GM19372 (cell line): ENCODE results near the gene LANCL3.
A peak's percentile ranks its signal among the peaks of the same experiment; 100 is the strongest.

ENCODE experiments used
- ATAC-seq: cut with Tn5 transposase; IDR thresholded peaks from one replicate; pipeline ENCODE4 v1.9.1; 2021; ENCODE audit warnings: mild to moderate bottlenecking, low read depth, moderate library complexity; ENCODE audit not compliant: unreplicated experiment

The LANCL3 gene

DNA sequence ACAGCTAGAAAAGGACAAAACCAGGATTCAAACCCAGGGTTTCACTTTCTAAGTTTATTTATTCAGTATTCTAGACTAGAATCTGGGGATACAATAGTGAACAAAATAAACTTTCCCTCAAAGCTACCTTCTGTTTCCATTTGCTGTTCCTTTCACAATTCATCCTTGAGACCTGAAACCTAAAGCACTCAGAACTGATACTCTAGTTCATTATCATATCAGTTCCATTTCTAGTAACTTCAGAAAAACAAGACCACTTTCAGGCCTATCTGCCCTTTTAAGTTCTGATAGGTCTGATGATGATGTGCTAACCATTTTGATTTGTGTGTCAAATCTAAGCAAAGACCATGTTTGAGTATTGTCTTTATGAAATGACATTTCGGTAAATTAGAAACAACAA is 106.3 kb downstream of the LANCL3 start:
- no peak for ATAC-seq

DNA sequence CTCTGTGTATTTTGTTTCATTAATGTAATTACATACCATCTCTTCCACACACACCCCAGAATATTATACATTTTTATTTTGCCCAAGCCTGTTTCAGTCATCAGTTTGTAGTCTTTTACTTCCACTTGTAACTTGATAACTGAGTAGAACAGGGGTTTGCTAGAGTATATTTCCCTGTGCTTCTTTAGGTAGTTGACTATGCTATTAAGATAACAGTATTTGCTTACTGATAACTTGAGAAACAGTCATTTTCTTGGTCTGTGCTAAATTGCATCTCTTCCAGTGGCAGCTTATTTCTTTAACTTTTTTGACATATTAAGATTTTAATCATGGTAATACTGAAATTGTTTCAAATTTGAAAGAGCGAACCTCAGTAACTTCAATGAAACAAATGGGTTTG is 107.1 kb downstream of the LANCL3 start:
- ATAC-seq = no peak

DNA sequence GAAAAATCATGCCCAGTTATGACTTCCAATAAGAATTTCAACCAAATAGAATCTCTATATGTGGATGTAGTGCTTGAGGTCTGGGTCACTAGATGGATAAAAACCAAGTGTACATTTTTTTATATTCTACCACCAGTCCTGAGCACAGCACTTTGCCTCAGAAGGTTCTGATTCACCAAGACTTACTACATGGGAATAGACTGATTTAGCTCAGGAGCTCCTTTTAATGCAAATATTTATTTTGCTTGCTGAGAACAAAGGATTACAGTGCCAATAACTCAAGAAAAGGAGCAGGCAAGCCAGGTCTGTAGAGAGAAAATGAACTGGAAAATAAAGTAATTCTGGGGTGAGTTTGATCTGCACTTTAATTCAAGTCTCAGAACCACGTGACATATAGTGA is 107.8 kb downstream of the LANCL3 start:
- ATAC-seq = no peak

DNA sequence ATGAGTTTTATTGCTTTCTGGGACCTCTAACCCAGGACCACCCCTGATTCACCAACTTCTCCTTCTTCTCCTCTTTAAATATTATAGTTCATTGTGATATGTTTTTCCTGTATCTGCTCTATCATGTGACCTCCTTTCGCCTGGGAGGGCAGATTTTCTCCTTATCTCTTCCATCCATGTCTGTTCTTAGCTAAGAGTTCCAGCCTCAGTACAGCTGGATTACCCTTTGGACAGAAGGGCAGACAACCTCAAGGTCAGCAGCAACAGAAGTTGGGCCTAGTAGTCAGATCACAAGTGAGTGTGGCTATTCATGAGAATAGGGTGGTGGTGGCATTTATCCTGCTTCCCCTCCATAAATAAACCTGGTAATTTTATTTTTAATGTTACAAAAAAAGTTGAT is 108.4 kb downstream of the LANCL3 start:
- ATAC-seq = no peak

DNA sequence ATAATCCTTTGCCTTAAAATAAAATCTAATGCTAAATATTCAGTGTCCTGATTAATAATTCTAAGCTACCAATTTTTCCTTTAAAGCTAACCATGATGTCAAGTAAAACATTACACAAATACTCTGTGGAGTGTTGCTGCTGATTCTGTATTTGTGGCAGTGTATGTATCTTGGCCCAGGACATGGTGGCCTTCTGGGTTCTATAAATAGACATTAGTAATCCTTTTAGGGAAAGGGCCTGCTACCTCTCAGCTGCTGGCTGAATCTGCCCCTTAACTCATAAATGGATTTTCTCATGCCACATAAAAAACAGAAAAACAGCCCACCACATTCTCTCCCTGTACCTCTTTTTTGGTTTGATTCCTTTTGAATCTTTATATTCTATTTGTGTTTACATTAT is 113.0 kb downstream of the LANCL3 start:
- ATAC-seq = no peak

DNA sequence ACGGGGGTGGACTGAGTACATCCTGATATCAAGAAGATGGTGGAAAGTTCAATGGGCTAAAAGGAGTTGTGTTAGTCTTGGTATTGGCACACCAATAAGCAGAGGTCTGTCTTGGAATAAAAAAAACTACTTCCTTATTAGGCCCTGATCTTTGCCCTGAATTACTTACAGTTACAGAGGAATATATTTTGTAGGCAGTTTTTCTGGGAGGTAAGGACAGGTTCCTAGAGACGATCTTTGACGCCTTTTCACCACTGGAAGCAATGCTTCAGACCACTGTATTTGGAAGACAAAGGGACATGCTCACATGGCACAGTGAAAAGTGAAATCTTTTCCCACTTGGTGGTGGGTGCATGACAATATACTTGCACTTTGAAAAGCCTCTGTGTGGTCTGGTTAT is 113.5 kb downstream of the LANCL3 start:
- no peak for ATAC-seq

DNA sequence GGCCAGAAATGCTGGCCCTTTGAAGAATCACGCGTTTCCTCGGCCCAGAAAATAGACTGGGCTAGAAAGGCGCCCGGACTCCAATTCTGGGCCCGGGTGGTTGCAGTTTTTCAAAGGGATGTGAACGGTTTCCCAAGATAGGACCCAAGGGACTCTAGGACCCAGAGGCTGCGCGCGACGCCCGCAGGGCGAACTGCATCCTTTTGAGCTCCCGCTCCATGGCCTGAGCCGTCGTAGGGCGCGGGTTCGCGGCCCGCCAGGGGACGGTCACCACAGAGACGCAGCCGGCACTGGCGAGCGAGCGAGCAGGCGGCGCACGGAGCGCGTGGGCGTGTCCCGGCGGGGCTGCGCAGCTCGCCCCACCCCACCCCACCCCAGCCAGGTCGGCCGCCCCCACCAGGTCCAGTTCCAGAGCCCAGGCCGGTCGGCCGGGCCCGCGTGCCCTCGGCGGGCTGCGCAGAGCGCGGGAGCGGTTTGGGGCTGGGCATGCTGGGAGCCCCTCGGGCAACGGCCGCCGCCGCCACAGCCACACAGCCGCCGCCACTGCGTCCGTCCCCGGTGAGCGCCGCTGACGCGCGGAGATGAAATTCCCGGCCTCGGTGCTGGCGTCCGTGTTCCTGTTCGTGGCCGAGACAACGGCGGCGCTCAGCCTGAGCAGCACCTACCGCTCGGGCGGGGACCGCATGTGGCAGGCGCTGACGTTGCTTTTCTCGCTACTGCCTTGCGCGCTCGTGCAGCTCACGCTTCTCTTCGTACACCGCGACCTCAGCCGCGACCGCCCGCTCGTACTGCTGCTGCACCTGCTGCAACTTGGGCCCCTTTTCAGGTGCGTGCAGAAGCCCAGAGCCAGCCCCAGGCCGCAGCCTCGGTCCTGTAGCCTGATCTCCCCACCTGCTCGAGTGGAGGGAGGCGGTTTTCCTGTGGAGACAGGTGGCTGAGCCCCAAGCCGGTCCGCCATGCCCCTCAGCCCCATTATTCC is 114.2 kb downstream of the LANCL3 start, which contains the start of gene XK:
XK (plus strand) TSS at position 411 of the 979 bp plus-strand sequence; CDS start at position 582, 171 bp downstream.
- peak; percentile 73 for ATAC-seq

DNA sequence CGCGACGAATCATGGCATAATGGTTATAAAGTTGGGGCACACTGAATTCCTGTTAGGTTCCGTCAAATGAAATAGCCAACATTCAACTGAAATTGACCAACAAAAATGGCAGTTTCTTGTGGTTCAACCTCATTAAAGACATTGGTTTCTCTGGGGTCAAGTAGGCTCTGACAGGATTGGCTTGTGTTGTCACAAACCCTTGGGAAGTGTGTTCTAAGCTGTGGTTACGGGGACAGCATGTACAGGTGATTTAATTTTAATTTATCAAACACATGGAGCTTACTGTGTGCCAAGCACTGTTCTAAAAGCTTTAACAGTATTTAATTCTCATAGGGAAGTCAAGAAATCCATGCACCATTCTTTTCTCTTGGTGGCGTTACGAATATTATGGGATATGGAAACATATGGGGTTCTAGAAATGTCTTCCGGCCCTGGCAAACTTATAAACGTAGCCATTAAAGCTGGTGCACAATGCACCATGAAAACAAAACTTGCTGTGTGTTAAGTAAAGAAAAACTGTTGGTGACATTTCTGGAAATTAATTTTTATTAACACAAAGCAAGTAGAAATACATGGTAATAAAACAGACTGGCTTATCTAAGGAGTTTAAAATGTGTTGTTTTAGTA is 115.0 kb downstream of the LANCL3 start:
- ATAC-seq = no peak

DNA sequence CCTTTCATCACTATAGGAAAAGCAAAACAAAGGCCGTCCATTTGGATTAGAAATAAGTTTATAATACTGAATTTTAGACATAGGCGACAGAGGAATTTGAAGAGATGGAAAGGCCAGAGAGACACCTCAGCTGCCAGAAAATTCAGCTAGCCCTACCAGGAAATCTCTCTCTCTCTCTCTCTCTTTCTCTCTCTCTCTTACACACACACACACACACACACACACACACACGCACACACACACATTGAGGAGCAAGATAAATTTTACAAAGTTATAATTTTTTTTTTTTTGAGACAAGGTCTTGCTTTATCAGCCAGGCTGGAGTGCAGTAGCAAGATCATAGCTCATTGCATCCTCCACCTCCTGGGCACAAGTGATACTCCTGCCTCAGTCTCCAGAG is 115.5 kb downstream of the LANCL3 start:
- no peak for ATAC-seq

DNA sequence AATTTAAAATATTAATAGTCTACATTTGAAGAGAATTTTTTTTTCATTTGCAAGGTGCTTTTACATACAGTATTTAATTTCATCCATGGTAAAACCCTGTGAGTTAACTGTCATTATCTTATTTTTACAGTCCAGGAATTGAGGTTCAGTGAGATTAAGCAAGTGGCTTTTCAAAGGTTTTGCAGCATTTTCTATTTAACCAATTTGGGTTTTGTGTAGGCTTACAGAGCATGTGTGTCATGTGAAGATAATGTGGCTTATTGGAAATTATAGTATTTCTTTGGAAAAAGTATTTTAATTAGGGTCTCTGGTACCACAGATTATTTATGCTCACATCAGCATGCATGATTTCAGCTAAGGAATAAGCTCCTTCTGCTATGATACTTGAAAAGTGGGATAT is 118.7 kb downstream of the LANCL3 start:
- no peak for ATAC-seq

DNA sequence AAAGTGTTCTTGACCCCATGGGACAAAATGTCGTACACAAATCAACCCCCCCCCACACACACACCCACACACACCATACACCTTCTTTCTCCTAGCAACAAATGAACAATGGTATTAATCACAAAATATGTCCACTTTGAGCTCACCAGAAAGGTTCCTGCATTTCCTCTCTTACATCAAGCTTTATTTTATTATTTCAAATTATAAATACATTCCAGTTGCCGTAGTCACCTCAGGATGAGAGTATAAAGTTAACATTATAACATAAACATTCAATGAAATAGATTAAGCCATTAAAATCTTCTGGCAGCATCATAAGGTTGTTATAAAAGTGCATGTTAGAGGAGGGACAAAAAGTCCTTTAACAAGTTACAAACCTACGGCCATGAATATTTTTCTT is 121.5 kb downstream of the LANCL3 start:
- no peak for ATAC-seq

DNA sequence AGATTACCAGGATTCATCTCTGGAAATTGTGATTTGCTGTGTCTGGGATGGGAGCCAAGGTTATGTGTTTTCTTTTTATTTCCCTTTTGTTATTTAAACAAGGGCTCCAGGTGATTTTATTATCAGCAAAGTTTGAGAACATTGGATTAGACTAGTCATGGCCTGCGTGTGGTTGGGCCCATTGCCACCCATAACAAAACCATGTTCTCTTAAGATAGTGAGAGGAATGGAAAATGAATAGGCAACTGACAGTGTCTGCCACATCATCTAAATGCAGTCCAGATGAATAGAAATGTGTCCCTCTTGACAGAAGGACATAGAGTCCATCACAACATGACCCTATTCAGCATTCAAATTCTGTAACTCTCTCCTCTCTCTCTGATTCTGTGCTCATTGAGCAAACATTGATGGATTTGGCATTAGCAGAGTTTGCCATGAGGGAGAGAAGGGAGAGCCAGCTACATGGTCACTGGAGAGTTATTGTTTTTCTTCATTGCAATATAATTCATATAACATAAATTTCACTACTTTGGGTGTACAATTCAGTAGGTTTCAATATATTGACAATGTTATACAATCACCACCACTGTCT is 125.8 kb downstream of the LANCL3 start:
- no peak for ATAC-seq

DNA sequence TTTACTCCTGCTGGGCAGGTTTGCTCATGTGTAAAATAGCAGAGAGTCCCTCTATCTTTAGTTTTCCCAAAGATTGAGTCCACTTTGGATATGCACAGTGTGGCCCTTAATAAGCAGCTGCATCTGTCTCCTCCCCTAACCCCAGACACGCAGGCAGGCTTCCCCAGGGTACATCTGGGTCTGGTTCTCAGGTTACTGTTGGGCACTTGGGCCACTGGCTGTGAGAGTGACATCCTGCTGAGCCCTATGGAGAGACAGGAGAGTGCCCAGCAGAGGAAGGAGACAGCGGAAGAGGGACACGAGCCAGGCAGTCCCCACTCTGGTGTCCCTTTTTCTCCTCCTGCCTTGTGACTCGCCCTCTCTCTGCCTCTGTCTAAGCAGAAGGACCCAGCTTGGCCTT is 130.1 kb downstream of the LANCL3 start:
- no peak for ATAC-seq

DNA sequence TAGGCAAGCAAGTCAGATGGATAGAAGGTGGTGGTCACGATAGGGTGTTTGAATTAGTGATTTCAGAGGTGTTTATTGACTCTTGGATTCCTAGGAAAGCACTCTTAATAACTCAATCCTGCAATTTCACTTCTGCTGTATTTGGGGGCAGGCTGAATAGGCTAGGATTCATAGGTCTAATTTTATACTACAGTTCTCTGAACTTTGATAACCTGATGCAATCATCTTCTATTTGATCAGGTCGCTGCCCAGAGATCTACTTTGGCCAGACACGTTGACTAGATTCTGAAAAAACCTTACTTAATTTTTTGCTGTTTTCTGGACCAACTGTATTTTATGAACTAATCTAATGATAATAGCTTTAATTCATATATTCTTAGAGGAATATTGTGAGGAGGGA is 140.5 kb downstream of the LANCL3 start:
- no peak for ATAC-seq

DNA sequence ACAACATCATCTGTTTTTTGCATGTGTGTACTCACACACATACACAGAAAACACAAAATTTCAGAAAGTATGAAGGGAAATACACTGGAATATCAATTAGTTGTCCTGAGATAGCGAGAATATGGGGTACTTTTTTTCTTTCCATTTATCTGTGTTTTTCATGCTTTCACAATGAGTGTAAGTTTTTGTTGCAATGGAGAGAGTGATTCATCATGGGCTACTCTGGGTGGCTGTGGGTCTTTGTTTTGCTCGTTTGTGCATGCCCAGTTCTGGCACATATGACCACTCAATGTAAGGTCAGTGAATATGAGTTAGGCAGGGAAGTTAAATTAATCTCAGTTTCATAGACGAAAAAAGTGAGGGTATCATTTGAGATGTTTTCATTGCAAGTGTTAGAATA is 141.0 kb downstream of the LANCL3 start:
- no peak for ATAC-seq

DNA sequence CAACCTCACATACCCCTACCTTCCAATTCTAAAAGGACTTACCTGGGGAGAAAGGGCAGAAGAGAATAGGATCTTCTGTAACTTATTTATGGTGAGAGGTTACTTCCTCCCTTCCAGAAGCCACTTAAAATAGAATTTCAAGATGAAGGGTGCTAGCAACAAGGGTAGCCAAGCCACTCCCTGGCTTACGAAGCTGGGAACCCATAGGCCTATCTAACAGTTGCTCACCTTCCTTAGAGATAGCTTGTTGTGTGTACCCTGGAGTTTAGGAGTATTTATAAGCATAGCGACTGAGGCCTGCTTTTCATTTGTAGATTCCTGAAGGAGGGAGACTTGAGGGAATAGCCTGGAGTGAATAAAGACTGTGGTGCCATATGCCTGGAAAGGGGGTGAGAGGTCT is 143.0 kb downstream of the LANCL3 start:
- no peak for ATAC-seq

DNA sequence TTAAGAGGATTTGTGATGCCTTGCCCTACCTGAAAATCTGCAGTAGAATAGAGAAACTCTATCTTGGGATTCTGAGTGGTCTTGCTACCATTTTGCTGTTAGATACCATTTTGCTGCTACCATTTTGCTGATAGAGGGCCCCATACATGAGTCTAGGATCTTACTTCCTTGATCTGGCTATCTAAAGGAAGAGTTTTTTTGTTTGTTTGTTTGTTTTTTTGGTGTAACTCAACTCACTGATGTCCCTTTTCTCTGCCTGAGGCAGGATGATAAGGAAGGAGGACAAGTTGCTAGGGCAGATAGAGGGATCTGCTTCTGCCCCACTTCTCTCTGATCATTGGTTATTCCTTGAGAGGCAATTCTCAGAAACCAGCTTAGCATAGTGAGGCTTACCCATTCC is 145.1 kb downstream of the LANCL3 start:
- ATAC-seq = no peak

DNA sequence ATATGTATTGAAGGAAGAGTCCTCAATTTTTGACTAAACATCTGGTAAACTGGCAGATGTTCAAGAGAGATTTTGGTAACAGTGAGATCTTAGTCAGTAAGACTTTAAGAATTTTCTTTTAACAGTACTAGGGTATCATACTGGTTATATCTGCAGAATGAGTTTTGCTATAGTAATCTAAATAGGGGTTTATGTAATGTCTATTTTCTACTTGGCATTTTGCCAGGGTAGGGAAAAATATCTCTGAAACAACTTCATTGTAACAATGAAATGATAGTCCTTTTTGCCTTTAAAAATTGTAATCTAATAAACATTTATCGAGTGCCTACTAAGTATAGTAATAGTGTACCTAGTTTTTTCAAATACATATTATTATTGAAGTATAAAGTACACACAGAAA is 146.2 kb downstream of the LANCL3 start:
- no peak for ATAC-seq

DNA sequence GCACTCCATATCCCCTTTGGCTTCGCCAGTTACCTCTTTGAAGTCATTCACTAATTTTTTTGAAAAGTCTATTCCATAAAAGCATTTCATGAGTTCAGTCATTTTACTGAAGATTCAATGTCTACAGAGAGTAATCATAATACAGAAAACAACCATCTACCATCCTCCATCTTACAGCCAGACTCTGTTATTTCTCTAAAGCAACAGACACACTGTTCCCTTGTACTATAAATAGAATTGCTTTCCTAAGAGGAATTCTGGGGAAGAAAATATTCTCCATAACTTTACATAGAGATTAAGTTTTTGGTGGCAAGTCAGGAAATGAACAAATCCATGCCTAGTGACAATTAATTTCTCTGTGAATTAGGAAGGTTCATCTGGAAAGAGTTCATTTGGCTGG is 151.1 kb downstream of the LANCL3 start:
- no peak for ATAC-seq

DNA sequence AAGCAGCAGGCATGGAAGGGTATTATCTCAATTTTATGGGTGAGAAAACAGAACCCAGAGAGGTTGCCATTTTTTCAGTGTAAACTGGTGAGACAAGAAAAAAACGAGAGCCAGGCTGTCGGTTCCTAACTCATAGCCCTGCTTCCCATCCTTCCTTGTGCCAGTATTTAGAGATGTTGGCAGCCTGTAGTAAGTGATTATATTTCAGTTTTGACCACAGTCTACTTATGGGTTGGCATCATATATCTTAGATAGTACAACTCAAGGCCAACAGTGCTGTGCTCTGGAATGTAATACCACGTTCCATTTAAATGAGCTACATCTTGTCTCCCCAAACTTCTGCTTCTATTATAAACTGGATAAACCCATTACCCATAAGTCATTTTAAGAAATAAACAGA is 154.9 kb downstream of the LANCL3 start:
- no peak for ATAC-seq
